ENCODE measurements around the gene POMT1.

The POMT1 gene

GRCh38 chr9:131562032-131562959 is 59.6 kb downstream of the POMT1 start:
- H3K4me1 ChIP-seq (ENCODE audit: control extremely low read depth in 1 of 4, control insufficient read depth in 4 of 4, insufficient read depth in 4 of 4, low read length in 3 of 4) = no peaks in the 10 kb centered on the region
- no peak overlapping the region for H3K27ac ChIP-seq (ENCODE audit: insufficient read depth in 1 of 2, low read depth in 1 of 2, low read length in 2 of 2, poor library complexity in 1 of 2, severe bottlenecking in 2 of 2)
- peaks cover 0 to 5% (median 3%) of the 10 kb centered on the region in 5 experiments for H3K9me3 ChIP-seq (ENCODE audit: control extremely low read depth in 1 of 5, control insufficient read depth in 4 of 5, insufficient read depth in 2 of 5, low read depth in 1 of 5, low read length in 4 of 5)
- H3K27me3 ChIP-seq (replicated peaks in 2 of 5; ENCODE audit: control insufficient read depth in 4 of 5, insufficient read depth in 5 of 5, low read length in 4 of 5) = no peaks in the 10 kb centered on the region
- no peaks in the 10 kb centered on the region for H3K36me3 ChIP-seq (ENCODE audit: control insufficient read depth in 4 of 4, insufficient read depth in 4 of 4, low read length in 3 of 4)
- CTCF ChIA-PET = no interaction called here
- no peak overlapping the region for H3K4me3 ChIP-seq (ENCODE audit: control insufficient read depth in 1 of 7, extremely low read depth in 1 of 7, insufficient read depth in 4 of 7, low read depth in 2 of 7, low read length in 6 of 7)
- POLR2A ChIA-PET = interaction anchor here (0.9 kb wide), 1 partner anchor 95 kb away, joined by 3 read pairs; no protein-coding TSS in a partner anchor
- 96% methylated on average over 3 of the region's 9 CpGs for WGBS (ENCODE audit: insufficient coverage)
- no peak for DNase-seq

- CTCF ChIA-PET = interaction anchor here (0.6 to 0.9 kb wide), 2 partner anchors 26 to 174 kb away, joined by 3 to 4 read pairs; no protein-coding TSS in a partner anchor
- Histone ChIP-seq H3K36me3 (ENCODE audit: control insufficient read depth in 4 of 4, insufficient read depth in 4 of 4, low read length in 3 of 4) (peaks cover 0 to 4% (median 2%) of the 10 kb centered on the region in 4 experiments), H3K27me3 (replicated peaks in 2 of 5; ENCODE audit: control insufficient read depth in 4 of 5, insufficient read depth in 5 of 5, low read length in 4 of 5) (no peaks in the 10 kb centered on the region), H3K4me1 (ENCODE audit: control extremely low read depth in 1 of 4, control insufficient read depth in 4 of 4, insufficient read depth in 4 of 4, low read length in 3 of 4) (no peaks in the 10 kb centered on the region), H3K9me3 (ENCODE audit: control extremely low read depth in 1 of 5, control insufficient read depth in 4 of 5, insufficient read depth in 2 of 5, low read depth in 1 of 5, low read length in 4 of 5) (peaks cover 0 to 5% (median 3%) of the 10 kb centered on the region in 5 experiments), H3K4me3 (ENCODE audit: control insufficient read depth in 1 of 7, extremely low read depth in 1 of 7, insufficient read depth in 4 of 7, low read depth in 2 of 7, low read length in 6 of 7) (no peak overlapping the region), H3K27ac (ENCODE audit: insufficient read depth in 1 of 2, low read depth in 1 of 2, low read length in 2 of 2, poor library complexity in 1 of 2, severe bottlenecking in 2 of 2) (no peak overlapping the region)
- WGBS (ENCODE audit: insufficient coverage) = no CpG with 5 or more reads among the region's 5 CpGs
- DNase-seq = no peak
- POLR2A ChIA-PET = interaction anchor here (0.7 kb wide), 1 partner anchor 588 kb away, joined by 3 read pairs; no protein-coding TSS in a partner anchor
Measured at GRCh38 chr9:131565369-131565768, 62.7 kb downstream of the POMT1 start.

- POLR2A ChIA-PET = interaction anchor here (0.7 kb wide), 1 partner anchor 587 kb away, joined by 3 read pairs; no protein-coding TSS in a partner anchor
Measured at GRCh38 chr9:131566158-131566557, 63.4 kb downstream of the POMT1 start.

GRCh38 chr9:131567910-131568309 is 65.2 kb downstream of the POMT1 start:
- WGBS (ENCODE audit: insufficient coverage) = 97% methylated on average over 5 of the region's 8 CpGs
- Histone ChIP-seq H3K27me3 (replicated peaks in 2 of 5; ENCODE audit: control insufficient read depth in 4 of 5, insufficient read depth in 5 of 5, low read length in 4 of 5) (no peaks in the 10 kb centered on the region), H3K9me3 (ENCODE audit: control extremely low read depth in 1 of 5, control insufficient read depth in 4 of 5, insufficient read depth in 2 of 5, low read depth in 1 of 5, low read length in 4 of 5) (peaks cover 0 to 2% (median 0%) of the 10 kb centered on the region in 5 experiments), H3K27ac (ENCODE audit: insufficient read depth in 1 of 2, low read depth in 1 of 2, low read length in 2 of 2, poor library complexity in 1 of 2, severe bottlenecking in 2 of 2) (no peak overlapping the region), H3K4me3 (ENCODE audit: control insufficient read depth in 1 of 7, extremely low read depth in 1 of 7, insufficient read depth in 4 of 7, low read depth in 2 of 7, low read length in 6 of 7) (no peak overlapping the region), H3K4me1 (ENCODE audit: control extremely low read depth in 1 of 4, control insufficient read depth in 4 of 4, insufficient read depth in 4 of 4, low read length in 3 of 4) (no peaks in the 10 kb centered on the region), H3K36me3 (ENCODE audit: control insufficient read depth in 4 of 4, insufficient read depth in 4 of 4, low read length in 3 of 4) (peaks cover 0 to 5% (median 4%) of the 10 kb centered on the region in 4 experiments)
- ChIA-PET POLR2A (no interaction called here), CTCF (no interaction called here)
- DNase-seq = no peak

More at GRCh38 chr9:131566158-131566557, 63.4 kb downstream of the POMT1 start:
- no CpG with 5 or more reads among the region's 3 CpGs for WGBS (ENCODE audit: insufficient coverage)
- CTCF ChIA-PET = no interaction called here
- DNase-seq = no peak
- Histone ChIP-seq H3K27ac (ENCODE audit: insufficient read depth in 1 of 2, low read depth in 1 of 2, low read length in 2 of 2, poor library complexity in 1 of 2, severe bottlenecking in 2 of 2) (no peak overlapping the region), H3K4me1 (ENCODE audit: control extremely low read depth in 1 of 4, control insufficient read depth in 4 of 4, insufficient read depth in 4 of 4, low read length in 3 of 4) (no peaks in the 10 kb centered on the region), H3K9me3 (ENCODE audit: control extremely low read depth in 1 of 5, control insufficient read depth in 4 of 5, insufficient read depth in 2 of 5, low read depth in 1 of 5, low read length in 4 of 5) (peaks cover 0 to 5% (median 3%) of the 10 kb centered on the region in 5 experiments), H3K27me3 (replicated peaks in 2 of 5; ENCODE audit: control insufficient read depth in 4 of 5, insufficient read depth in 5 of 5, low read length in 4 of 5) (no peaks in the 10 kb centered on the region), H3K36me3 (ENCODE audit: control insufficient read depth in 4 of 4, insufficient read depth in 4 of 4, low read length in 3 of 4) (peaks cover 0 to 4% (median 3%) of the 10 kb centered on the region in 4 experiments), H3K4me3 (ENCODE audit: control insufficient read depth in 1 of 7, extremely low read depth in 1 of 7, insufficient read depth in 4 of 7, low read depth in 2 of 7, low read length in 6 of 7) (no peak overlapping the region)
